ENCODE results near the gene RTP3.

GRCh38 chr3:46469680-46470357, 28.0 kb upstream of the RTP3 start:
- TF ChIP-seq FOXM1 (IDR thresholded peaks at IDR 0.05; ENCODE audit: borderline replicate concordance, low read depth) (no peak), USF1 (IDR thresholded peaks at IDR 0.05) (no peak), RAD21 (IDR thresholded peaks at IDR 0.05; ENCODE audit: low read depth) (no peak), CEBPB (IDR thresholded peaks at IDR 0.05) (no peak), NFIC (IDR thresholded peaks at IDR 0.05) (no peak), TCF12 (IDR thresholded peaks at IDR 0.05; ENCODE audit: low read depth) (no peak), CREB1 (IDR thresholded peaks at IDR 0.05; ENCODE audit: low read depth) (no peak), EP300 (IDR thresholded peaks at IDR 0.05; ENCODE audit: borderline replicate concordance) (no peak), REST (IDR thresholded peaks at IDR 0.05; ENCODE audit: low read depth) (no peak), ZBTB7A (IDR thresholded peaks at IDR 0.05; ENCODE audit: low read depth) (no peak), TAF1 (IDR thresholded peaks at IDR 0.05; ENCODE audit: low read depth) (no peak)
- TF ChIP-seq, protein P1, sequence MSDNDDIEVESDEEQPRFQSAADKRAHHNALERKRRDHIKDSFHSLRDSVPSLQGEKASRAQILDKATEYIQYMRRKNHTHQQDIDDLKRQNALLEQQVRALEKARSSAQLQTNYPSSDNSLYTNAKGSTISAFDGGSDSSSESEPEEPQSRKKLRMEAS (IDR thresholded peaks at IDR 0.05): no peak
